GM12873 (cell line): ENCODE measurements around the gene WNT10A.

Experiments used
- TF ChIP-seq, protein P1 (sequence below): IDR thresholded peaks from 2 replicates; pipeline ENCODE4 v1.5.1; 2012; ENCODE audit warnings: low read depth, mild to moderate bottlenecking, moderate library complexity, low read length, control low read depth; ENCODE audit not compliant: insufficient read depth; ENCODE audit errors: missing control alignments

WNT10A gene

DNA sequence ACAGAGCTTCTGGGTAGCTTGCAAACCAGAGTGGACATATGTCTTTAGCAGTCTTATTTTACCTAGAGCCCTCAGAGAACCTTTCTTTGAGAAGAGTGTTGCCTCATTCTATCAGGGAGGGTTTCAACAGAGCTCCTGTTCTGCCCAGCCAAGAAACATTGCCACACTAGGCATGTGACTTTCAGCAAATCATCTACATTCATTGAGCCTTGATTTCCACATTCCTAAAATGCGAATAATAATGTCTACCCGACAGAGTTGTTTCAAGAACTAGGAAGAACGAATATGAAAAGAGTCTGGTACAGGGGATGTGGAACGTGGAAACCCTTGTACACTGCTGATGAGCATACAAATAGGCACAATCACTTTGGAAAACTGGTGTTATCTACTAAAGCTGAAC lies 41.2 kb upstream of the WNT10A start:
- TF ChIP-seq, protein P1, sequence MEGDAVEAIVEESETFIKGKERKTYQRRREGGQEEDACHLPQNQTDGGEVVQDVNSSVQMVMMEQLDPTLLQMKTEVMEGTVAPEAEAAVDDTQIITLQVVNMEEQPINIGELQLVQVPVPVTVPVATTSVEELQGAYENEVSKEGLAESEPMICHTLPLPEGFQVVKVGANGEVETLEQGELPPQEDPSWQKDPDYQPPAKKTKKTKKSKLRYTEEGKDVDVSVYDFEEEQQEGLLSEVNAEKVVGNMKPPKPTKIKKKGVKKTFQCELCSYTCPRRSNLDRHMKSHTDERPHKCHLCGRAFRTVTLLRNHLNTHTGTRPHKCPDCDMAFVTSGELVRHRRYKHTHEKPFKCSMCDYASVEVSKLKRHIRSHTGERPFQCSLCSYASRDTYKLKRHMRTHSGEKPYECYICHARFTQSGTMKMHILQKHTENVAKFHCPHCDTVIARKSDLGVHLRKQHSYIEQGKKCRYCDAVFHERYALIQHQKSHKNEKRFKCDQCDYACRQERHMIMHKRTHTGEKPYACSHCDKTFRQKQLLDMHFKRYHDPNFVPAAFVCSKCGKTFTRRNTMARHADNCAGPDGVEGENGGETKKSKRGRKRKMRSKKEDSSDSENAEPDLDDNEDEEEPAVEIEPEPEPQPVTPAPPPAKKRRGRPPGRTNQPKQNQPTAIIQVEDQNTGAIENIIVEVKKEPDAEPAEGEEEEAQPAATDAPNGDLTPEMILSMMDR, result no peak

DNA sequence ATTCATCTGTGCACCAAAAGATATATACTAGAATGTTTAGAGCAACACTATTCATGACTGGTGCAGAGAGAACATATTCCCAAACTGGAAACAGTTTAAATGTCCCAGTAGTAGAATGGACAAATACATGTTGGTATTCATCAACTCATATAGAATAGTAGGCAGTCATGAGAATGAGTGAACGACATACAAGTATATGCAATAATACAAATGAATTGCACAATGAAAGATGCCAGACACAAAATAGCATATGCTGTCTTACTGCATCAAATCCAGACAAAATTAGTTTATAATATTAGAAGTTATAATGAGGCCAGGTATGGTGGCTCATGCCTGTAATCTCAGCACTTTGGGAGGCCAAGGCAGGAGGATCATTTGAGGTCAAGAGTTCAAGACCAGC lies 40.8 kb upstream of the WNT10A start:
- TF ChIP-seq, protein P1, result no peak

DNA sequence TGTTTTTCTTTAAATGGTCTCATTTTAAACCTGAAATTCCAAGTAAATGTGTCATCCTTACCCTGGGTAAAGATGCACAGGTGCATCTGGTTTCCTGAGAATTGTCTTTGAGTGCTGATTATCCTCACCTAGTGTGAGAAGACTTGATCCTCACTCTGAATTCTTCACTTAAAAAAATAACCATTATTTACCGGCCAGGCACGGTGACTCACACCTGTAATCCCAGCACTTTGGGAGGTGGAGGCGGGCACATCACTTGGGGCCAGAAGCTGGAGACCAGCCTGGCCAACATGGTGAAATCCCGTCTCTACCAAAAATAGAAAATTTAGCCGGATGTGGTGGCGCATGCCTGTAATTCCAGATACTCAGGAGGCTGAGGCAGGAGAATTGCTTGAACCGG lies 30.9 kb upstream of the WNT10A start:
- TF ChIP-seq, protein P1, result no peak

DNA sequence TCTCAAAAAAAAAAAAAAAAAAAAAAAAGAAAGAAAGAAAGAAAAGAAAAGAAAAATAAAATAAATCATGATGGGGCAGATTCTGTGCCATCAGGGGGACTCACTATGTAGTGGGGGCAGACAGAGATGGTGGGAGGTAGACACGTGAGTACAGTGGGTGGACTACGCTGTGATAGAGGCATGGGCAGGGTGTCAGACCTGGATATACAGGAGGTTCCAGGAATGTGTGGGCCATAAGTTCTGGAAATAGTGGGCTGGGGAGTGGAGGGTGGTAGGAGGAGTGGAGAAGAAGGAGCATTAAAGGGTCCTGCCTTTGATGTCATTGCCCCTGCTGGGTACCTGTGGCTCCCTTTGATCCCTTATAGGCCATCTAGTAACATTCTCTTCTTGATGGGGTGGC lies 29.9 kb upstream of the WNT10A start:
- TF ChIP-seq, protein P1, result no peak

DNA sequence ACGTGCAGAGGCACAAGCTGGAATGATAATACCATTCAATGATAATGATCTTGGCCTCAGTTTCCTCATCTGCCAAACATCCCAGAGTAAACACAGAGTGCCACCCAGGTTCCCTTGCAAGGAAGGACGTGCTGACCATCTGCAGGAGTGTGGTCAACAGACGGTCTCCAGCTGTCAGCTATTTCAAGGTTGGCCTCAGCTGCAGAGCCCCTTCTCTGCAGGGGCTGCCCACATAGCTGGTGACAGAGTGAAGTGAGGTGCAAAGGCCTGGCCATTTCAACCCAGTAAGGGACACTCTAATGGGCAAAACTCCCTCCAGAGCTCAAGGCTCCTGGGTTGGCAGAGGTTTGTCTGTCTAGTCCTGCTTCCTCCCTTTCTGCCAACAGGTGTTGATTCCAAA lies 29.4 kb upstream of the WNT10A start:
- TF ChIP-seq, protein P1, result no peak

DNA sequence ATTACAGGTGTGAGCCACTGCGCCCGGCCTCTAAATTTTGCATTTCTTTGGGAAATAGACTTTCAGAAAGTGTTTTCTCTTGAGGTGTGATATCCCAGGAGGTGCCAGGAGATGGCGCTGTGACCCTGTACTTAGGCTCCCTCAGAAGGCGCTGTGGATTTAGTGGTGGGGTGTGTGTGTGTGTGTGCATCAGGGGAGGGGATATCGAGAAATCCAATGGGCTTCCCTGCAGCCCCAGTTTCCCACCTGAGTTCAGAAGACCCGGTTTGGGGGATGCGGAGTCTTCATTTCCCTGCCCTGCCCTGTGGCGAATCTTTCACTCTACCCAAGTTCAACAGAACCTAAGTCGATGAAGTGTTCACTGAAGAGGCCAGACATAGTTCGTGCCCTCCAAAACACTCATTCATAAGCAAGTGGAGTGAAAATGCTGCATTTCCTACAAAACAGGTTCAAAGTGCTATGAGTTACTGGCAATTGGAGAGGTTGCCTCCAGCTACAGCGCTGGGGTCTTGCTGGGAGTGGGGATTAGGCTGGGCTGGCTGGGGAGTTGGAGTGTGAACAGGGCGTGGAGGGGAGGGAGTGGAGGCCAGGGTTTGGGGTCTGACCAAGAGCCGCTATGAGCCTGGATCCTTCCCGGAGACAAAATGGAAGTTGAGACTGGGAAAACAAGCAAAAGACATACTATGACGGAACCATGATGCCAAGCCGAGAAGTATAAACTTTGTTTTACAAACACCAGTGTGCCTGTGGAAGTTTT lies 27.6 kb upstream of the WNT10A start:
- TF ChIP-seq, protein P1, result peak; percentile 85

DNA sequence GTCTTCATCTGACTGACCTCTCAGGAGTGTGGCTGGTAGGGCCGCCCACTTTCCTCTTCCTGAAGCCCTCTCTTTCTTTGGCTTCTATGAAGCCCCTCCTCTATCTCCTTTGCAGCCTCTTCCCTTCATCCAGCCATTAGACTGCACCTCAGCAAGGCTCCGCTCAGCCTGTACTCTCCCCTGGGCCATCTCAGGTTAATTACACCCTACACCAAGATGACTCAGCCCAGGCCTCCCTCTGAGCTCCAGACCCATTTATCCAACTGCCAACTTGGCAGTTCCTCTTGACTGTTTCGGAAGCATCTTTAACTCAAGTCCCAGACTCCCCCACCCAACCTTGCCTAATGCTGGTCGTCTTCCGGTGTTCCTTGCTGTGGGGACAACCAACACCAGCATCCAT lies 26.9 kb upstream of the WNT10A start:
- TF ChIP-seq, protein P1, result no peak
